Measurements from ENCODE around the gene DZIP1. TPM values are rescaled to one million over a fixed set of nuclear protein-coding genes. Genes with fewer than 3 reads are reported as not detected.

Gene DZIP1
- polyA plus RNA-seq, 3 donors from 2014 or later = not detected

DNA sequence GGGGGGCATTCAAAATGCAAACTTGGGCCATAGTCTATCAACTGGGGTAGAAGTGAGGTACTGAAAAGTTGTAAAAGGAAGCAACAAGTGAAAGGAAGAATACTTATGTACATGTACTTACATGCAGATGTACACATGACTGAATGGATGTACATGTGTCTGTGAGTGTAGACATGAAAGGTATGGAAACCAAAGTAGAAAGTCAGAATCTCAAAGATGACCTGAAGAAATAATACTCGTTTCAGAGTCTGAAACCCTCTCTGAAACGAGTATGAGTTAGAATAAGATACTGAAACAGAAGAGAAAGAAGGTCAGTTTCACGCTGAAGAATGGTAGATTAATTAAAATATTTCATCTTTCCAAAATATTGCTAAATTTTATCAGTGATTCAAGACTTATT is 13.9 kb downstream of the DZIP1 start:
- no peak overlapping the region for H3K4me3 Mint-ChIP-seq
- no peaks in the 10 kb centered on the region for H3K9me3 Mint-ChIP-seq
- no peak for DNase-seq
- no peaks in the 10 kb centered on the region for H3K4me1 Mint-ChIP-seq
- H3K27me3 Mint-ChIP-seq (ENCODE audit: low read depth in 3 of 3) = peaks cover 4 to 15% (median 10%) of the 10 kb centered on the region in 3 donors
- H3K36me3 Mint-ChIP-seq = no peaks in the 10 kb centered on the region
- H3K27ac Mint-ChIP-seq = no peak overlapping the region

DNA sequence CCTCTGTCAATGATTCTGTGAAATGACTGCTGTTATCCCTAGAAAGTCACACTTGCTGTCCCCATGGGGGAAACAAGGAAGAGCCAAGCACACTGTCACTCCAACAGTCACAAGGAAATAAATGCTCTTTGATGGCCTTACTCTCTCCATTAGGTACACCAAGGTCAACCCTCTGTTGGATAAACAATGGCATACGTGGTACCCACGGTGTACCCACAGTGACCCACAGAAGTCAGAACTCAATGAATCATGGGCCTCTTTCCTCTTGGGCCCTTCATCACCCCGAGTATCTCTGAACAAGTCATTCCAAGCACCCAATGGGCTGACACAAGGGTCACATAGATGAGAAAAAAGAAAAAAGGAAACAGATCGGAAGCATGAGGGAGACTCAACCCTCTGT is 15.4 kb downstream of the DZIP1 start:
- Mint-ChIP-seq H3K4me1 (no peaks in the 10 kb centered on the region), H3K27me3 (ENCODE audit: low read depth in 3 of 3) (peaks cover 8 to 14% (median 10%) of the 10 kb centered on the region in 3 donors), H3K36me3 (no peaks in the 10 kb centered on the region), H3K4me3 (no peak overlapping the region), H3K9me3 (no peaks in the 10 kb centered on the region), H3K27ac (no peak overlapping the region)
- no peak for DNase-seq

DNA sequence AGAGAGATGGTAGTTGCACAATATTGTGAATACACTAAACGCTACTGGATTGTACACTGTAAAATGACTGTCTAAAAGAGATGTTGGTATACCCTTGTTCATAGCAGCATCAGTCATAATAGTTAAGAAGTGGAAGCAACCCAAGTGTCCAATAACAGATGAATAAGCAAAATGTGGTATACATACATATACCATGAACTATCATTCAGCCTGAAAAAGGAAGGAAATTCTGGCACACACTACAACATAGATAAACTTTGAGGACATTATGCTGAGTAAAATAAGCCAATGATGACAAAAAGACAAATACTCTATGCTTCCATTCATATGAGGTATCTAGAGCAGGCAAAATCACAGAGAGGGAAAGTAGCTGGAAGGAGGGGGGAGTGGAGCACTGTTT is 16.0 kb downstream of the DZIP1 start:
- Mint-ChIP-seq H3K27ac (no peak overlapping the region), H3K4me3 (no peak overlapping the region), H3K36me3 (no peaks in the 10 kb centered on the region), H3K4me1 (no peaks in the 10 kb centered on the region), H3K27me3 (ENCODE audit: low read depth in 3 of 3) (peaks cover 8 to 14% (median 10%) of the 10 kb centered on the region in 3 donors), H3K9me3 (no peaks in the 10 kb centered on the region)
- no peak for DNase-seq

DNA sequence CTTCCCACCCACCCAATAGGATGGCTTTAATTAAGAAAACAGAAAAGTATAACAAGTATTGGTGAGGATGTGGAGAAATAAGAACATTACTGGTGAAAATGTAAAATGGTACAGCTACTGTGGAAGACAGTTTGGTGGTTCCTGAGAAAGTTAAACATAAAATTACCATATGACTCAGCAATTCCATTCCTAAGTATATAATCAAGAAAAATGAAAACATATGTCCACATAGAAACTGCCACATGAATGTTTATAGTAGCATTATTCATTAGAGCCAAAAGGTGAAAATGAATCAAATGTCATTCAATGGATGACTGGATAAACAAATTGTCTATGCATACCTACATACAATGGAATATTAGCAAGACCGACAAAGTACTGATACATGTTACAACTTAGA is 16.9 kb downstream of the DZIP1 start:
- H3K27ac Mint-ChIP-seq = no peak overlapping the region
- peaks cover 7 to 15% (median 8%) of the 10 kb centered on the region in 3 donors for H3K27me3 Mint-ChIP-seq (ENCODE audit: low read depth in 3 of 3)
- H3K9me3 Mint-ChIP-seq = no peaks in the 10 kb centered on the region
- no peak for DNase-seq
- H3K4me1 Mint-ChIP-seq = no peaks in the 10 kb centered on the region
- no peaks in the 10 kb centered on the region for H3K36me3 Mint-ChIP-seq
- H3K4me3 Mint-ChIP-seq = no peak overlapping the region

DNA sequence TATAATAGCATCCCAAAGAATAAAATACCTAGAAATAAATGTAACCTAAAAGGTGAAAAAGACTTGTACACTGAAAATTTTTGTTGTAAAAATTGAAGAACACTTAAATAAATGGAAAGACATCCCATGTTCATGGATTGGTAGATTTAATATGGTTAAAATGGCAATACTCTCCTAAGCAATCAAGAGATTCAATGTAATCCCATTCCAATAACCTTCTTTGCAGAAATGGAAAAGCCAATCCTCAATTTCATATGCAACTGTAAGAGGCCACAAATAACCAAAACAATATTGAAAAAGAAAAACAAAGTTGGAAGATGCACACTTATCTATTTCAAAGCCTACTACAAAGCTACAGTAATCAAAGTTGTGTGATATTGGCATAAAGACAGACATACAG is 17.7 kb downstream of the DZIP1 start:
- peaks cover 7 to 11% (median 8%) of the 10 kb centered on the region in 3 donors for H3K27me3 Mint-ChIP-seq (ENCODE audit: low read depth in 3 of 3)
- H3K4me3 Mint-ChIP-seq = no peak overlapping the region
- H3K36me3 Mint-ChIP-seq = no peaks in the 10 kb centered on the region
- H3K4me1 Mint-ChIP-seq = no peaks in the 10 kb centered on the region
- no peak overlapping the region for H3K27ac Mint-ChIP-seq
- DNase-seq = no peak
- no peaks in the 10 kb centered on the region for H3K9me3 Mint-ChIP-seq

DNA sequence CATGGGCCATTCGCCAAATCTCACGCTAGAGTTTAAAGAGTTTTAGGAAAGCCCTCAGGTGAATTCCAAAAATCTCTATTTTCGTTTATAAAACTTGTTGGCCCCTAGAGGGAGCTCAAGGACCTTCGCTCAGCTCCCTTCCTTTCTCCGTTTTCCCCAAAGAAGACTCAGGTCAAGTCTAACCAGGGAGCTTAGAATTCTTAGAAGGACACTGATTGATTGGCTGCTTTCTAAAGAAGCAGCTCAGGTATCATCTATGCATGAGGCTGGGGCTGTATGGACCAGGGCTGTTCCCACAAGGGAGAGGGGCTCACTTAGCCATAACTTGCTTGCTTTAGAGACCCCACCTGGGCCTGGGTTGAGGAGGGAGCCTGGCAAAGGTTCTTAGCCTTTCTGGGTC is 20.5 kb downstream of the DZIP1 start:
- DNase-seq = peak; percentile 3 to 20 (median 18)
- no peak overlapping the region for H3K27ac Mint-ChIP-seq
- peaks cover 4 to 13% (median 10%) of the 10 kb centered on the region in 3 donors for H3K27me3 Mint-ChIP-seq (ENCODE audit: low read depth in 3 of 3)
- no peaks in the 10 kb centered on the region for H3K36me3 Mint-ChIP-seq
- H3K4me1 Mint-ChIP-seq = no peaks in the 10 kb centered on the region
- no peak overlapping the region for H3K4me3 Mint-ChIP-seq
- H3K9me3 Mint-ChIP-seq = no peaks in the 10 kb centered on the region

DNA sequence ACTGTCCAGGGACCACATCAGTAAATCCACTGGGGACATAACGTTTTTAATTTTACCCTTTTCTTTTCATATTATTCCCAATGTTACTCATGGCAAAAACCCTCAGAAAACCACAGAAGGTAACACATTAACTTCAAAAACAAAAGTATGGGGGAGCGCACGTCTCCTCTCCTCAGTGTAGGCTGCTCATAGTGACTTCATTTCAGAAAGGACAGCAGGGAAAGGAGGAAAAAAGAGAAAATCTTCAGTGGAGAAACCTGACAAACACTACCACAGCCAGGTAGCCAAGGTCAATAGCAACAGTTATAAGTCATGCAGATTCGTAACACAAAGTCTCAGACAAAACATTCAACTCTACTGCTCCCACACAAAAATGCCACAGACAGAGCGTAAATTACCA is 21.4 kb downstream of the DZIP1 start:
- no peak overlapping the region for H3K4me3 Mint-ChIP-seq
- H3K9me3 Mint-ChIP-seq = no peaks in the 10 kb centered on the region
- H3K27me3 Mint-ChIP-seq (ENCODE audit: low read depth in 3 of 3) = peaks cover 4 to 14% (median 9%) of the 10 kb centered on the region in 3 donors
- H3K27ac Mint-ChIP-seq = no peak overlapping the region
- no peaks in the 10 kb centered on the region for H3K4me1 Mint-ChIP-seq
- no peak for DNase-seq
- H3K36me3 Mint-ChIP-seq = no peaks in the 10 kb centered on the region

DNA sequence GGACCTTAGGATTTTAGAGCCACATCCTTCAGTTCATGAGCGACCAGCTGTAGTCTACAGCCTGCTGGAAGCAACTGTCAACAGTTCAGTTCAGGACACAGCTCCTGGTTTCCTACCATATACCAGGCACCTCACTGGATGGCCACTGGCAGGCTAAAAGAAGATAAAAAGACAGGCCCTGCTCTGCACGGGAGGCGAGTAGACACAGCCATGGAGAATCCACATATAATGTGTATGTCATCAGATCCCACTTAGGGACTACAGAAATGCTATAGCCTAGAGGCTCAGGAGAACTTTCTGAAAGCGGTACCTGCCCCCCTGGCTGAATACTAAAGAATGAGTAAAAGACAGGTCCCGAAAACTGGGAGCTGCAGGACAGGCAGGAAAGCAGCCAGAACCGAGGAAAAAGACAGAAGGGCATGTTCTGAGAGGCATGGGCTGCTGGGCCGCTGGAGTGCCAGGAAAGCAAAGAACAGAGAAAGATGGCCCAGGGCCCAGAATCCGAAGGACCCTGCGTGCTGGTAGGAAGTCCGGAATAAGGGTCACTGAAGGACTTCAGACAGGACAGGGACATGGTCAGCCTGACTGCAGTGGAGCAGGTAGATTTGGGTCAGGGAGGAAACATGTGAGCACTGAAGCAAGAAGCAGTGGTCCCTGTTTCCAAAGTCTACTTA is 23.5 kb downstream of the DZIP1 start:
- Mint-ChIP-seq H3K4me3 (no peak overlapping the region), H3K36me3 (no peaks in the 10 kb centered on the region), H3K27me3 (ENCODE audit: low read depth in 3 of 3) (peaks cover 6 to 9% (median 7%) of the 10 kb centered on the region in 3 donors), H3K4me1 (no peaks in the 10 kb centered on the region), H3K9me3 (no peaks in the 10 kb centered on the region), H3K27ac (no peak overlapping the region)
- DNase-seq = no peak

DNA sequence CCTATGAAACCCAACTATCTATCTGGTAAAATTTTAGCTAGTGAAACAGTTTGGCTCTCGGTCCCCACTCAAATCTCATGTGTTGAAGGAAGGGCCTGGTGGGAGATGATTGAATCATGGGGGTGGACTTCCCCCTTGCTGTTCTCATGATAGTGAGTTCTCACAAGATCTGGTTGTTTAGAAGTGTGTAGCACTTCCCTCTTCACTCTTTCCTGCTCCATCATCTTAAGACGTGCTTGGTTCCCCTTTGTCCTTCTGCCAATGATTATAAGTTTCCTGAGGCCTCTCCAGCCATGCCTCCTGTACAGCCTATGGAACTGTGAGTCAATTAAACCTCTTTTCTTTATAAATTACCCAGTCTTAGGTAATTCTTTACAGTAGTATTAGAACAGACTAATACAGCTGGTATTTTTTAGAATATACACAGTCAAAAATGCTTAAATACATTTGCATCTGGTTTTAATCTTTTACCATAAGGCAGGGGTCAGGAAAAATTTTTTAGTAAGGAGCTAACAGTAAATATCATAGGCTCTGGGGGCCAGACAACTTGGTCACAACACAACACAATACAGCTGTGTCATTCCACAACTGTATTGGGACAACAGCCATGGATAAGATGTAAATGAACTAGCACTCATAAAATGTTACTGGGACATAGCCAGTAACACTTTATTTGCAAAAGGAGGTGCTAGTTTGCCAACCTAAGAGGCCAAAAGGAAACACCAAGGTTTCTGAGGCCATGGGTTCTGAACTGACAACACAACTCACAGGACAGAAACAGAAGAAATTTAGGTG is 24.3 kb downstream of the DZIP1 start:
- Mint-ChIP-seq H3K36me3 (no peaks in the 10 kb centered on the region), H3K27ac (no peak overlapping the region), H3K4me3 (no peak overlapping the region), H3K9me3 (no peaks in the 10 kb centered on the region), H3K27me3 (ENCODE audit: low read depth in 3 of 3) (peaks cover 6 to 7% (median 7%) of the 10 kb centered on the region in 3 donors), H3K4me1 (no peaks in the 10 kb centered on the region)
- no peak for DNase-seq

DNA sequence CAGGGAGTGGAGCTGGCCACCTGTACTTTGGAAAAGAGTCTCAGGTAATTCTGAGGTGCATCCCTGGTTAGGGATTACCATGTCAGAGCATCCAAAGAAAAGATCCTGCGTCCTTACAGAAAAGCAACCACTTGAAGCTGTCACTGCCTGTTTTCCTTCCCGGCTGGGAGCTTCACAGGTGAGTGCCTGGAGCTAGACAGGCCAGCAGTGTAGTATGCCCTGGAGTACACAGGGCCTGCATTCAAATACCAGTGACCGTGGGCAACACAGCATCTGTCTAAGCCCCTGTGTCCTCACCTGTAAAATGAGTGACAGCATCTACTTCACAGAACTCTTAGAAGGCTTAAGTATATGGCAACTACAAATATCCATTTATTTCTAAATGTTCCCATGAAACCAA is 29.0 kb downstream of the DZIP1 start:
- H3K36me3 Mint-ChIP-seq = no peaks in the 10 kb centered on the region
- H3K9me3 Mint-ChIP-seq = no peaks in the 10 kb centered on the region
- no peaks in the 10 kb centered on the region for H3K4me1 Mint-ChIP-seq
- DNase-seq = no peak
- H3K27me3 Mint-ChIP-seq (ENCODE audit: low read depth in 3 of 3) = peaks cover 2 to 6% (median 3%) of the 10 kb centered on the region in 3 donors
- no peak overlapping the region for H3K27ac Mint-ChIP-seq
- H3K4me3 Mint-ChIP-seq = no peak overlapping the region

DNA sequence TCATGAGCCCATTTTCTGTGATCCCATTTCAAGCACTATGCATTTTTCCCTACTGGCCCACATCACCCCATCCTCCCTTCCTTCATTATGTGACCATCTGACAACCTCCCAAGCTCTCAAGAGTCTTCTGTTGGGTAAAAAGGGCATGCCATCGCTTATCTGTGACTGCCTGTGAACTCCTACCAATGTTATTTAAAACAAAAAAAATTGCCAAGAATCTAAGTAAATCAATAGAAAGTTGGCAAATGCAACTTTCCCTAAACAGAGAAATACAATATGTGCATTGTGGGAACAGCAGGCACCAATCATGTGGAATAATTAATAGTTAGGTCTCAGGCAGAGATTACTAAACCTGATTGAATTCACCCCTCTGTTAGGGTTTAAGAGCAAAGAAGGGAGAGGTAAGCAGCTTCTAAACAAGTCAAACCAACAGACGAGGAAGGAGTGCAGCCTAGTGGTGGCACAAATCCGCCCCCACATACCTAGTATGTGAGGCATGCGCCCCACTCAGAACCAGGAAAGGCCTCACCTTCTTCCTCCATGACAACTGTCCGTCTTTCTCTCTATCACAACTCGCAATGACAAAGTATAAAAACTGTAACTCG is 29.8 kb downstream of the DZIP1 start:
- Mint-ChIP-seq H3K27ac (no peak overlapping the region), H3K27me3 (ENCODE audit: low read depth in 3 of 3) (peaks cover 2 to 8% (median 3%) of the 10 kb centered on the region in 3 donors), H3K9me3 (no peaks in the 10 kb centered on the region), H3K36me3 (no peaks in the 10 kb centered on the region), H3K4me3 (no peak overlapping the region), H3K4me1 (no peaks in the 10 kb centered on the region)
- no peak for DNase-seq

DNA sequence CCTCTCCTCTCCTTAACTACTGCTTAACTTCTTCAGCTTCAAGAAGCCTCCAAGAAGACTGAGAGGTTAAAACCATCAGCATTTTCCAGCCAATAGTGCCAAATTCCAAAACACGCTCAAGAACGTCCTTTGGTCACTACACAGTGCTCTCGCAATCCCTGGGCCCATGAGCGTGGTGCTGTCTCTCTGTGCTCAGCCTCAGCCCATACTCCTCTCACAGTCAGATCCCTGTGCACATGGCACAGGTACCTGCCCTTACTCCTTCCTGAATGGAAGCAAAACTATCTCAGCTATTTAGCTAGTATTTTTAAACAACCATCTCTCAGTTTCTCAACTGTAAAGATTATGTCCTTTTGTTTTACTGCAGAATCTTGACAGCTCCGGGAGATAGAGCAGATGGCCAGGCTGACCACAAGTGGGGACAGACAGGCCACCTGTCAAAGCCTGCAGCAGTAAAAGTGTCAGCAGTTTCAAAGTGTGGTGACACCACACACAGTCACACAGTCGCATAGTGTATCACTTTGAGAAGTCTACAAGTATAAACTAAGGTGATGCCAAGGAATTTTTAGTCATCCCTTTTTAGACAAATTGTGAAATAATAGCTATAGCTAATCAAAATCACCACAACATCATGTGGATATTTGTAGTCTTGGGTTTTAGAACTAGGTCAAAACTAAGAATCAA is 35.7 kb downstream of the DZIP1 start:
- H3K27me3 Mint-ChIP-seq (ENCODE audit: low read depth in 3 of 3) = peaks cover 0 to 10% (median 4%) of the 10 kb centered on the region in 3 donors
- no peak for DNase-seq
- no peaks in the 10 kb centered on the region for H3K9me3 Mint-ChIP-seq
- no peak overlapping the region for H3K4me3 Mint-ChIP-seq
- no peaks in the 10 kb centered on the region for H3K36me3 Mint-ChIP-seq
- no peak overlapping the region for H3K27ac Mint-ChIP-seq
- H3K4me1 Mint-ChIP-seq = peaks cover 0 to 5% of the 10 kb centered on the region in 2 donors

DNA sequence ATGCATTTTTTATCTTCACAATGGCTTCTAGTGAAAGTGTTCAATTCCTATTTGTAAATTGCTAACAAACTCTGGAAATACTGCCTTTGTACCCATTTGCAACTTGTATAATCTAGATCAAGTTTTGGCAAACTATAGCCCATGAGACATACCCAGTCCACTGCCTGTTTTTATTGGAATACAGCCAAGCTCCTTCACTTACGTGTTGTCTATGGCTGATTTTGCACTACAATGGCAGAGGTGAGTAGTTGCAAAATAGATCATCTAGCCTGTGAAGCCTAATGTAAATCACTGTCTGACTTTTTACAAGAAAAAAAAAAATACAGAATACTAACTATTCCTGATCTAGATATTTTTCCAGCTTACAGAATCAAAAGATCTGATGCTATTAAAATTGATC is 37.1 kb downstream of the DZIP1 start:
- Mint-ChIP-seq H3K36me3 (no peaks in the 10 kb centered on the region), H3K9me3 (no peaks in the 10 kb centered on the region), H3K4me3 (no peak overlapping the region), H3K27ac (no peak overlapping the region), H3K27me3 (ENCODE audit: low read depth in 3 of 3) (peaks cover 0 to 6% (median 6%) of the 10 kb centered on the region in 3 donors), H3K4me1 (peaks cover 0 to 5% of the 10 kb centered on the region in 2 donors)
- no peak for DNase-seq
